HCT116 (cell line): Measurements from ENCODE around the gene PIM1.

Experiments used
- ATF3 ChIP-seq: IDR thresholded peaks from 2 replicates; pipeline ENCODE4 v1.6.1; 2012
- CEBPB ChIP-seq: IDR thresholded peaks from 2 replicates; pipeline ENCODE4 v1.6.1; 2012; ENCODE audit warnings: low read depth
- CTCF ChIP-seq, 3 experiments: fragments of 200-600 bp in 1 of 3; sonication (generic) in 1 of 3; IDR thresholded peaks in 2 of 3; conservative IDR thresholded peaks in 1 of 3; 2 replicates each; pipeline ENCODE4 v1.5.1; 2012 to 2017; ENCODE audit warnings: low read depth in 2 of 3, low read length in 2 of 3, antibody characterized with exemption in 1 of 3, borderline replicate concordance in 1 of 3, control low read depth in 1 of 3, mild to moderate bottlenecking in 1 of 3, mixed read lengths in 1 of 3, mixed run types in 1 of 3, moderate library complexity in 1 of 3; ENCODE audit not compliant: insufficient read depth in 1 of 3
- EZH2 ChIP-seq: fragments of 200-600 bp; sonication (generic); IDR thresholded peaks from 2 replicates; pipeline ENCODE4 v1.6.1; 2017; ENCODE audit warnings: antibody characterized with exemption, mixed run types
- JUND ChIP-seq: IDR thresholded peaks from 2 replicates; pipeline ENCODE4 v1.6.1; 2012
- MAX ChIP-seq: IDR thresholded peaks from 2 replicates; pipeline ENCODE4 v1.6.1; 2012
- POLR2A ChIP-seq: IDR thresholded peaks from 2 replicates; pipeline ENCODE4 v1.7.0; 2011; ENCODE audit warnings: borderline replicate concordance; ENCODE audit not compliant: insufficient read depth, insufficient read length; ENCODE audit errors: extremely low read depth
- RAD21 ChIP-seq: IDR thresholded peaks from 2 replicates; pipeline ENCODE4 v1.6.1; 2012; ENCODE audit warnings: low read depth, mild to moderate bottlenecking
- REST ChIP-seq: IDR thresholded peaks from 2 replicates; pipeline ENCODE4 v1.6.1; 2012; ENCODE audit warnings: low read depth
- SRF ChIP-seq: IDR thresholded peaks from 2 replicates; pipeline ENCODE4 v1.6.1; 2012; ENCODE audit warnings: low read depth
- YY1 ChIP-seq: IDR thresholded peaks from 2 replicates; pipeline ENCODE4 v1.6.1; 2011; ENCODE audit warnings: low read length, low read depth, moderate library complexity, mild to moderate bottlenecking; ENCODE audit not compliant: insufficient replicate concordance; ENCODE audit errors: extremely low read depth
- ZNF274 ChIP-seq: fragments of 200-500 bp; sonication (Bioruptor generic); IDR thresholded peaks from 2 replicates; pipeline ENCODE4 v1.6.1; 2014; ENCODE audit warnings: mild to moderate bottlenecking, low read depth, low read length, inconsistent platforms

- no peak for TF ChIP-seq RAD21
- TF ChIP-seq JUND = no peak
- TF ChIP-seq POLR2A = no peak
- TF ChIP-seq ATF3 = no peak
- no peak for TF ChIP-seq CEBPB
- no peak for TF ChIP-seq CTCF (IDR thresholded peaks at IDR 0.05 in 2 of 3, conservative IDR thresholded peaks at IDR 0.05 in 1 of 3; ENCODE audit: borderline replicate concordance in 1 of 3, insufficient read depth in 1 of 3, low read depth in 2 of 3, low read length in 2 of 3)
- TF ChIP-seq MAX = no peak
- TF ChIP-seq ZNF274 = no peak
- TF ChIP-seq EZH2 = no peak
- TF ChIP-seq YY1 = no peak
- no peak for TF ChIP-seq REST
- no peak for TF ChIP-seq SRF
Observed at GRCh38 chr6:37172912-37173492, 3.0 kb downstream of the PIM1 start.
